D721Med (cell line): ENCODE measurements around the gene PCSK5.

ENCODE experiments used
- DNase-seq: peaks from one replicate; pipeline ENCODE4 v3.0.0; 2011; ENCODE audit warnings: low spot score; ENCODE audit not compliant: insufficient read length
- FAIRE-seq: peaks from 2 replicates; lab custom pipeline; 2011; peaks lifted over from hg19 to GRCh38; lab: Jason Lieb, UNC
- CTCF ChIP-seq: IDR thresholded peaks from 2 replicates; pipeline ENCODE4 v1.5.1; 2012; ENCODE audit warnings: mild to moderate bottlenecking, control low read depth; ENCODE audit not compliant: insufficient read depth; ENCODE audit errors: missing control alignments

The PCSK5 gene

GRCh38 chr9:76269789-76270188 lies 379.3 kb downstream of the PCSK5 start:
- DNase-seq (no peak), FAIRE-seq (no peak)
- no peak for TF ChIP-seq CTCF

- FAIRE-seq (no peak), DNase-seq (no peak)
- no peak for TF ChIP-seq CTCF
These were observed 381.3 kb downstream of the PCSK5 start for GRCh38 chr9:76271755-76272154.

- TF ChIP-seq CTCF: no peak
- no peak for DNase-seq
These were observed 398.6 kb downstream of the PCSK5 start for GRCh38 chr9:76289042-76289441.

GRCh38 chr9:76289703-76290102 lies 399.2 kb downstream of the PCSK5 start:
- no peak for TF ChIP-seq CTCF
- FAIRE-seq (no peak), DNase-seq (no peak)

More at GRCh38 chr9:76289042-76289441, 398.6 kb downstream of the PCSK5 start:
- FAIRE-seq: no peak

- DNase-seq (no peak), FAIRE-seq (no peak)
- no peak for TF ChIP-seq CTCF
These were observed 400.1 kb downstream of the PCSK5 start for GRCh38 chr9:76290555-76290954.

GRCh38 chr9:76292246-76292645 lies 401.8 kb downstream of the PCSK5 start:
- FAIRE-seq (no peak), DNase-seq (peak; percentile 34)
- no peak for TF ChIP-seq CTCF

- TF ChIP-seq CTCF: no peak
- DNase-seq (no peak), FAIRE-seq (no peak)
These were observed 402.2 kb downstream of the PCSK5 start for GRCh38 chr9:76292658-76293057.
